GM18505 (cell line): ENCODE measurements around the gene MICAL3.
"Not testable (repeated sequence)": the region's sequence is repeated elsewhere in the genome, so short reads cannot be mapped to it uniquely, and the experiment has no call there.

Source experiments
- ATAC-seq: cut with Tn5 transposase; IDR thresholded peaks from one replicate; pipeline ENCODE4 v1.9.1; 2021; ENCODE audit not compliant: unreplicated experiment
- POLR2A ChIP-seq: IDR thresholded peaks from 4 replicates; pipeline ENCODE4 v1.6.1; 2011; ENCODE audit warnings: borderline replicate concordance; ENCODE audit not compliant: insufficient read depth, insufficient read length; ENCODE audit errors: extremely low read depth

The MICAL3 gene

DNA sequence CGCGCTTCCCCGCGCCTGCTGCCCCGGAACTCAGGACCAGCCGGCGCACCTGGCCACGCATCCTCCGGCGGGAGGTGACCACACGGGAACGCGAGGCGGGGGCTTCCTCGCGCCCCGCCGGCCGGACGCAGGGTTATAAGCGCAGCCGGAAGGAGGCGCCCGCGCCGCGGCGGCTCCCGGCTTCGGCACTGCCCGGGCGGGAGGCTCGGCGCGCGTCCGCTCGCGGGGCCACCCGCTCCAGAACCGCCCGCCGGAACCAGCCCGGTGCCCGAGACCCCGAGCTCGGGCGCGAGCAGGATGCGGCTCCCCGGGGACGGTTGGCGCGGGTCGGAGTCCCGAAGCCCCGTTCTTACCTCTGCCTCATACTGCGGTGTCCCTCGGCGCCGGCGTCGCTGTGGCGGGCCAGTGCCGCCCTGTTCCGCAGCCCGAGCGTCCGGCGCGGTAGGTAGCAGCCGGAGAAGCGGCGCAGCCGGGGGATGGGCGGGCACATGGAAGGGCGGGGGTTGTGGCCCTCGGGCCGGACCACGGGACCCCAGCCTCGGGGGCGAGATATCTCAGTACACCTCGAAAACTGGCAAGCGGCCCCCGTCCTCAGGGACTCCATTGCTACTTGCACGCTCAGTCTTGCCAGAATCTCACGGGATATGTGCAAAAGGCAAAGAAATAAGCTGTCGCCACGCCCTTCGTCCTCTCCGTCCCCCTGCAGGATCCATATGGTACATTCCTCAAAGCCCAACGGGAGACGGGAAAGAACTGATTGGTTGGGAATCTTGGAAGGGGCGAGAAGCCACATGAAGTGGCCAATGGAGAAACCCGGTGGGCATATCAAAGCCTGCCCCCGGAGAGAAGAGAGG lies 23.1 kb downstream of the MICAL3 start:
- TF ChIP-seq POLR2A, result peak; percentile 60
- ATAC-seq, result no peak

- no peak for TF ChIP-seq POLR2A
- no peak for ATAC-seq
Observed at GRCh38 chr22:18000441-18001039, 23.8 kb downstream of the MICAL3 start.

DNA sequence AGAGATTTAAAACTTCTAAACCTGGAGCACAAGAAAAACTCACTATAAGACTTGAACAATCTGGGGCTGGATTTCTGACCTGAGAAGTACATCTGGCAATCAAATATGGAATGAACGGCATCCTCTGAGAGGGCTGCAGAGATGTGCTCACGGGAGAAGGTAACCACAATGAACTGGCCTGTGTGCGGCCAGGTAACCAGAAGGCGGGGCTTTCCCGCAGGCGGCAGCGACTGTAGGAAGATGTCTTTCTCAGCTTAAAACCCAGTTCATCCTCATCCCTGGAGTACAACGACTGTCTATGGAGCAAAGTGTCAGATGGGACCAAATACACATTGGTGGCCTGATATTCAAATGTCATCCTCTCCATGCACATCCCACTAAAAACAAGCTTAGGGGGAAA lies 24.5 kb downstream of the MICAL3 start:
- TF ChIP-seq POLR2A, result no peak
- ATAC-seq, result no peak

- TF ChIP-seq POLR2A, result no peak
- no peak for ATAC-seq
Observed at GRCh38 chr22:17998913-17999312, 25.4 kb downstream of the MICAL3 start.

GRCh38 chr22:17997456-17997855 lies 26.9 kb downstream of the MICAL3 start:
- no peak for TF ChIP-seq POLR2A
- ATAC-seq, result no peak

- not testable (repeated sequence) for ATAC-seq
Observed at GRCh38 chr22:17995256-17995655, 29.1 kb downstream of the MICAL3 start.

DNA sequence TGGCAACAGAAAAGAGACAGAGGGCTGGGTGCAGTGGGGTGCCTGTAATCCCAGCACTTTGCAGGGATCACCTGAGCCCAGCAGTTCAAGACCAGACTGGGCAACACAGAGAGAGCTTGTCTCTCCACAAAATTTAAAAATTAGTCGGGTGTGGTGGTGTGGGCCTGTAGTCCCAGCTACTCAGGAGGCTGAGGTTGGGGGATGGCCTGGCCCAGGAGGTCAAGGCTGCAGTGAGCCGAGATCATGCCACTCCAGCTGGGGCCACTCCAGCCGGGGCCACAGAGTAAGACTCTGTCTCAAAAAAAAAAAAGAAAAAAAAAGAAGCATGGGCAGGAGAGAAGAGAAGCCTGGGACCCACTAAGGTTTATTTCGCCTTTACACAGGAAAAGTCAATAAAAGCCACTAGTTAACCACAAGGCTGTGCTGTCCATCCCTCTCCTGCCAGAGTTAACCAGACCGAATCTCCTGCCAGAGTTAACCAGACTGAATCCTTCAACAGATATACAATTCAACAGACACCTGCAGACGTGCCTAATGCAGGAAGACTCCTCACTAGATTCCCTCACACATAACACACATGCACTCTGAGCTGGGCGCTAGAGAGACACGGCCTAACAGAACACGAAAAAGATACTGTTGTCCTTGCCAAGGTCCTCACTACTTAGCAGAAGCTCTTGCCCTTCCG lies 29.8 kb downstream of the MICAL3 start:
- TF ChIP-seq POLR2A, result no peak
- ATAC-seq, result no peak

GRCh38 chr22:17992976-17993375 lies 31.4 kb downstream of the MICAL3 start:
- ATAC-seq, result not testable (repeated sequence)

- ATAC-seq, result not testable (repeated sequence)
Observed at GRCh38 chr22:17991992-17992391, 32.4 kb downstream of the MICAL3 start.

DNA sequence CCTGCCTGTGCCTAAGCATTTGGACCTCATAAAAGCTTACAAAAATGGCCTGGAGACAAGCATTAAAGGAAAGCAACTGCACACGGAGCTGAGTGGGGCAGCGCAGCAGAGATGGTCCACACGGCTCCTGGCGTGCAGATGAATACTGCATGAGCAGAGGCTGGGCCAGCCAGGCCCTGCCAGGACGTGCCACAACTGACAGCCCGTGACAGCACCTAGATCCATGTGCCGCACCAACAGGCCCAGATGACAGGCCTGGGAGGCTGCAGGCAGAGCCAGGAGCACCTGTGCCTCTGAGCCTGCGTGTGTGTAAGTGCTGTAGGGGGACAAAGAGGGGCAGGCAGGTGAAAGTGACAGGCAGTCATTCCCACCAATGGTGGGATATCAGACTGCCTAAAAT lies 33.4 kb downstream of the MICAL3 start:
- TF ChIP-seq POLR2A, result no peak
- ATAC-seq, result no peak

DNA sequence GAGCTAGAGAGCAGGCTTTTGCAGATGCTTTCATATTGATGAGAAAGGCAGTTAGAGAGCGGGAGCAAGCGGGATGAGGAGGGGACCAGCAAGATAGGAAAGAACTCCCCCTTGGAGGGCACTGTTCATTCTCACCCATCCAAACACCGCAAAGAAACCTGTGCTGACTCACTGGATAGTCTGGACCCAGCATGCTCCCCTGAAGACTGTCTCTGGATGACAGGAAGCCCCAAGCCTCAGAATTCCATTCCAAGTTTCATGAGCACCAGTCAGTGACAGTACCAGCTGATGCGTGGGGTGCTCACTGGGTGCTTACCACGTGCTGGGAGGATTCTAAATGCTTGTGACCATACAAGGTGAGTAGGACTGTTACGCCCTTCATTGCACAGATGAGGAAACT lies 34.2 kb downstream of the MICAL3 start:
- no peak for ATAC-seq
- TF ChIP-seq POLR2A, result no peak

GRCh38 chr22:17988800-17989513 lies 35.4 kb downstream of the MICAL3 start:
- no peak for ATAC-seq
- no peak for TF ChIP-seq POLR2A

DNA sequence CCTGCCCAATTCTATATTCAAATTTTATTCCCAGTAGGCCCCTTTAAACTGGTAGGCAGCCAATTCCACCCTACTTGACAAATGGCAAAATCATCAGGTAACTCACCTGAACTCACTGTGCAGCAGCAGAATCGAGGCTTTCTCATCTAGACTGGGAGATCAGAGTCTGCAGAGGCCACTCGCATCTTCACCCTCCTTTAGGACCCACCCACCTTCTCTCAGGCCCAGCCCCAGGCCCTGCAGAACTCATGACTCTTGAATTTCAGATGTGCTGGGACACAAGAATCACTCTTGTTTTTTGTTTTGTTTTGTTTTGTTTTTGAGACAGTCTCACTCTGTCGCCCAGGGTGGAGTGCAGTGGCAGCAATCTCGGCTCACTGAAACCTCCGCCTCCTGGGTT lies 38.8 kb downstream of the MICAL3 start:
- no peak for ATAC-seq
- no peak for TF ChIP-seq POLR2A

- ATAC-seq, result not testable (repeated sequence)
Observed at GRCh38 chr22:17985071-17985470, 39.3 kb downstream of the MICAL3 start.
